ENCODE results near the gene POU3F1. TPM values are rescaled to one million over a fixed set of nuclear protein-coding genes. Genes with fewer than 3 reads are reported as not detected.

Gene POU3F1
- total and polyA plus RNA-seq, 4 experiments from 2014 or later = 0.08 to 0.15 (median 0.14) TPM; not detected in 1

DNA sequence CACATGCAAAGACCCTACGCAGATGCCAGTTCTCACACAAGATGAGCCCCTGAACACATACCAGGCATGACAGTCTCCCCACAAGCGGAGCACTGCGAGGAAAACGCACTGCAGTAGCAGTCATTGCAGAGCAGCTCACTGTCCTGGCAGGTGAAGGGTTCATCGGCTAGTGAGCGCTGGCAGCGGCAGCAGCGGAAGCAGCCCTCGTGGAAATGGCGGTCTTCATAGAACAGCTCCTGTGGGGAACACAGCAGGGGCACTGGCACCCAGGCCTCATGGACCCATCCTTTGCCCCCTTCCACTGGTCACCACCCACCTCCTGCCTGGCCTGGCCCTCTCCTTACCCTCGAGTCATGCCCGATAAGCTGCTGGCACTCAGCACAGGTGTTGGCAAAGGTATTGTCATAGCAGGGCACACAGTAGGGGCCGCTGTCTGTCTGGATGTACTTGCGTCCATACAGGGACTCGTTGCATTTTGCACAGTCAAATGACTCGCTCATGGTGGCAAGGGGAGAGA lies 47.6 kb downstream of the POU3F1 start:
- intact Hi-C loops (cut with micrococcal nuclease) = no loop called here
- H3K27me3 Mint-ChIP-seq = peaks cover 0 to 3% of the 10 kb centered on the region in 2 donors
- H3K9me3 ChIP-seq (ENCODE audit: control insufficient read depth in 1 of 2, low read length in 2 of 2) = no peaks in the 10 kb centered on the region
- H3K27ac ChIP-seq (ENCODE audit: low read depth, low read length) = no peak overlapping the region
- peak overlapping the region in 2 of 8 donors; percentile 31 to 32 for H3K4me3 Mint-ChIP-seq
- no peak for DNase-seq
- no peaks in the 10 kb centered on the region for H3K27me3 ChIP-seq (ENCODE audit: insufficient read depth, low read length)
- ChIA-PET POLR2A (ENCODE audit: partially characterized antibody) (no interaction called here), CTCF (ENCODE audit: partially characterized antibody) (interaction anchor here (9.8 kb wide), 1 partner anchor 17 kb away, joined by 192 read pairs; the partner anchor contains the start of gene UTP11)
- H3K36me3 Mint-ChIP-seq = no peaks in the 10 kb centered on the region
- peaks cover 0 to 2% (median 0%) of the 10 kb centered on the region in 8 donors for H3K9me3 Mint-ChIP-seq
- peaks cover 8 to 39% (median 18%) of the 10 kb centered on the region in 4 donors for H3K4me1 Mint-ChIP-seq
- H3K4me1 ChIP-seq (ENCODE audit: insufficient read depth, low read length) = peaks cover 9% of the 10 kb centered on the region
- peak overlapping the region in 1 of 7 donors; percentile 85 for H3K27ac Mint-ChIP-seq
- no peak overlapping the region for H3K4me3 ChIP-seq (ENCODE audit: low read length in 2 of 2)
- H3K36me3 ChIP-seq (ENCODE audit: insufficient read depth, low read length) = no peaks in the 10 kb centered on the region

- intact Hi-C loops (cut with micrococcal nuclease) = no loop called here
- Mint-ChIP-seq H3K9me3 (peaks cover 0 to 2% (median 0%) of the 10 kb centered on the region in 8 donors), H3K27me3 (peaks cover 0 to 1% of the 10 kb centered on the region in 2 donors), H3K27ac (no peak overlapping the region), H3K36me3 (no peaks in the 10 kb centered on the region), H3K4me1 (peaks cover 8 to 32% (median 15%) of the 10 kb centered on the region in 4 donors), H3K4me3 (peak overlapping the region in 1 of 8 donors; percentile 23)
- ChIA-PET CTCF (ENCODE audit: partially characterized antibody) (interaction anchor here (9.8 kb wide), 1 partner anchor 17 kb away, joined by 192 read pairs; the partner anchor contains the start of gene UTP11), POLR2A (ENCODE audit: partially characterized antibody) (no interaction called here)
- H3K4me3 ChIP-seq (ENCODE audit: low read length in 2 of 2) = no peak overlapping the region
- peaks cover 9% of the 10 kb centered on the region for H3K4me1 ChIP-seq (ENCODE audit: insufficient read depth, low read length)
- no peak overlapping the region for H3K27ac ChIP-seq (ENCODE audit: low read depth, low read length)
- no peaks in the 10 kb centered on the region for H3K36me3 ChIP-seq (ENCODE audit: insufficient read depth, low read length)
- no peaks in the 10 kb centered on the region for H3K9me3 ChIP-seq (ENCODE audit: control insufficient read depth in 1 of 2, low read length in 2 of 2)
- no peak for DNase-seq
- H3K27me3 ChIP-seq (ENCODE audit: insufficient read depth, low read length) = no peaks in the 10 kb centered on the region
These were observed 48.3 kb downstream of the POU3F1 start for GRCh38 chr1:37998089-37998808.

- DNase-seq = no peak
- no peaks in the 10 kb centered on the region for H3K9me3 Mint-ChIP-seq
- no peaks in the 10 kb centered on the region for H3K27me3 ChIP-seq (ENCODE audit: insufficient read depth, low read length)
- ChIA-PET POLR2A (ENCODE audit: partially characterized antibody) (interaction anchor here (2.9 kb wide), 1 partner anchor 15 kb away, joined by 18 read pairs; the partner anchor contains the start of gene UTP11), CTCF (ENCODE audit: partially characterized antibody) (interaction anchor here (9.8 kb wide), 1 partner anchor 18 kb away, joined by 192 read pairs; the partner anchor contains the start of gene UTP11)
- H3K4me3 Mint-ChIP-seq = no peak overlapping the region
- no peaks in the 10 kb centered on the region for H3K27me3 Mint-ChIP-seq
- peak overlapping the region in 1 of 7 donors; percentile 53 for H3K27ac Mint-ChIP-seq
- H3K36me3 Mint-ChIP-seq = no peaks in the 10 kb centered on the region
- no peaks in the 10 kb centered on the region for H3K9me3 ChIP-seq (ENCODE audit: control insufficient read depth in 1 of 2, low read length in 2 of 2)
- intact Hi-C loops (cut with micrococcal nuclease) = no loop called here
- H3K27ac ChIP-seq (ENCODE audit: low read depth, low read length) = no peak overlapping the region
- no peaks in the 10 kb centered on the region for H3K36me3 ChIP-seq (ENCODE audit: insufficient read depth, low read length)
- peaks cover 9% of the 10 kb centered on the region for H3K4me1 ChIP-seq (ENCODE audit: insufficient read depth, low read length)
- H3K4me1 Mint-ChIP-seq = peaks cover 8 to 30% (median 14%) of the 10 kb centered on the region in 4 donors
- H3K4me3 ChIP-seq (ENCODE audit: low read length in 2 of 2) = no peak overlapping the region
These were observed 49.1 kb downstream of the POU3F1 start for GRCh38 chr1:37997256-37998088.

DNA sequence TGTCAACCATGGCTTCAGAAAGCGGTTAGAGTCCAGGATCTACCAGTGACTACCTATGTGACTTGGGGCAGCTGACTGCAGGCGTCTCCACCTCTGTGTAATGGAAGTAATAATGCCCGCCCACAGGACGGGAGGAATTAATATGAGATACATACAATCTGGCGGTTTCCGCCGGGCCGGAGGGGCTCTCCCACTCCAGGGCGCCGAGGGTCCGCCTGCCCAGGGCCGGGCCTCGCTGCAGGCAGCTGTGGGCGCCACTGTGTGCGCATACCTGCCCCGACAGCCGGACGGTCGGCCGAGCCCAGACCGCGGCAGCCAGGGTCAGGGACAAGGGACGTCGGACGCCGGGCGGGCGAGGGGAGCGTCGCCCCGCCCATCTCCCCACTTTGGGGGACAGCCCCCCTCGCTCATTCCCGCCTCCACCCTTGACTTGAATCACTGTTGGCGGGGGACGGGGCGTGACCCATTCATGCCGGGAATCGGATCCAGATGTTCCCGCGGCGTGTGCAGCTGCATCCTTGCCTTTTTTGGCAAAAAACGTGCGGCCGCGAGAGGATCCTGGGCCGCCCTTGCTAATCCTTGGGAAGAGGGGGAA lies 50.7 kb downstream of the POU3F1 start:
- intact Hi-C loops (cut with micrococcal nuclease) = no loop called here
- Mint-ChIP-seq H3K27me3 (no peaks in the 10 kb centered on the region), H3K4me3 (peak overlapping the region in 7 of 8 donors; percentile 64 to 86 (median 79)), H3K9me3 (no peaks in the 10 kb centered on the region), H3K27ac (peak overlapping the region in 4 of 7 donors; percentile 22 to 95 (median 64)), H3K36me3 (no peaks in the 10 kb centered on the region), H3K4me1 (peaks cover 8 to 30% (median 14%) of the 10 kb centered on the region in 4 donors)
- no peaks in the 10 kb centered on the region for H3K36me3 ChIP-seq (ENCODE audit: insufficient read depth, low read length)
- peak overlapping the region; percentile 44 for H3K27ac ChIP-seq (ENCODE audit: low read depth, low read length)
- peaks cover 9% of the 10 kb centered on the region for H3K4me1 ChIP-seq (ENCODE audit: insufficient read depth, low read length)
- POLR2A ChIA-PET (ENCODE audit: partially characterized antibody) = interaction anchor here (1.0 to 2.9 kb wide), 3 partner anchors 16 to 188 kb away, joined by 3 to 18 read pairs (median 3); partner anchors contain the start of genes C1orf122, UTP11 and YRDC
- no peaks in the 10 kb centered on the region for H3K27me3 ChIP-seq (ENCODE audit: insufficient read depth, low read length)
- DNase-seq = no peak
- H3K4me3 ChIP-seq (ENCODE audit: low read length in 2 of 2) = no peak overlapping the region
- CTCF ChIA-PET (ENCODE audit: partially characterized antibody) = interaction anchor here (9.8 kb wide), 1 partner anchor 20 kb away, joined by 192 read pairs; the partner anchor contains the start of gene UTP11
- H3K9me3 ChIP-seq (ENCODE audit: control insufficient read depth in 1 of 2, low read length in 2 of 2) = no peaks in the 10 kb centered on the region

DNA sequence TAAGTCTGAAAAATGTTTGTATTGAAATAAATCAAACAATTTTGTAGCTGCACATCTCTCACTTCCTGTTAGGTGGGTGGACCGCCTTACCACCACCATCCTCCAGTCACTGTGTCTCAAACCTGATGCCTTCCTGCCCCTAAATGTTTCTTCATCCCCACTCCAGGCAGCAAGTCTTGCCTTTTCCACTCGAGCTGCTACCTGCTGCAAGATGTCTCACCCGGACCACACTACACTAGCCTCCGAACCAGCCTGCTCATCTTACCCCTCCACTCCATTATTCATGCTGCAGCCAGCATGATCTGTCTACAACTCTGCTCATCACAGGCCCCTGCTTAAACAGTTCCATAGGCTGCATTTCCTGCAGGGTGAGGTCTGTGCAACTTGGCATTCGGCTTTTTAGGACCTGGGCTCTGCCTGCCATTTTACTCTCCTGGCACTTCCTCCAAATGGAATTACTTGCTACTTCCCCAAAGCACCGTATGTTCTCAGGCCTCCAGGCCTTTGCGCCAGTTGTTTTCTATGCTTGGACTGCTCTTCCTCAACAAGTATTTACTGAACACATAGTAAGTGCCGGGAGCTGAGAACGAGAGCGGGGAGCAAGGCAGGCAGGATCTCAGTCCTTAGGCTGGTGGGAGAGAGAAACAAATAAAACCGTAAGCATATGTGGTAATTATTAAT lies 51.6 kb downstream of the POU3F1 start:
- intact Hi-C loops (cut with micrococcal nuclease) = loop anchor here (5.0 kb wide), 1 partner anchor 303 kb away; the partner anchor contains the start of gene CDCA8
- no peak for DNase-seq
- H3K27ac ChIP-seq (ENCODE audit: low read depth, low read length) = no peak overlapping the region
- Mint-ChIP-seq H3K4me3 (peak overlapping the region; percentile 14 to 86 (median 76)), H3K27me3 (peaks cover 0 to 1% of the 10 kb centered on the region in 2 donors), H3K9me3 (no peaks in the 10 kb centered on the region), H3K4me1 (peaks cover 9 to 30% (median 16%) of the 10 kb centered on the region in 4 donors), H3K27ac (peak overlapping the region; percentile 38 to 95 (median 74)), H3K36me3 (peaks cover 0 to 1% of the 10 kb centered on the region in 2 donors)
- H3K36me3 ChIP-seq (ENCODE audit: insufficient read depth, low read length) = no peaks in the 10 kb centered on the region
- H3K27me3 ChIP-seq (ENCODE audit: insufficient read depth, low read length) = no peaks in the 10 kb centered on the region
- POLR2A ChIA-PET (ENCODE audit: partially characterized antibody) = interaction anchor here (1.0 to 2.9 kb wide), 4 partner anchors 14 to 64 kb away, joined by 3 to 18 read pairs (median 6); partner anchors contain the start of gene UTP11
- CTCF ChIA-PET (ENCODE audit: partially characterized antibody) = interaction anchor here (9.8 kb wide), 1 partner anchor 21 kb away, joined by 192 read pairs; the partner anchor contains the start of gene UTP11
- H3K4me3 ChIP-seq (ENCODE audit: low read length in 2 of 2) = no peak overlapping the region
- no peaks in the 10 kb centered on the region for H3K9me3 ChIP-seq (ENCODE audit: control insufficient read depth in 1 of 2, low read length in 2 of 2)
- H3K4me1 ChIP-seq (ENCODE audit: insufficient read depth, low read length) = peaks cover 13% of the 10 kb centered on the region

All from CD4-positive, alpha-beta memory T cell (primary cell).